Left renal cortex interstitium (tissue), 4 donors: Measurements from ENCODE around the gene PRSS50. TPM values are rescaled to one million over a fixed set of nuclear protein-coding genes. Genes with fewer than 3 reads are reported as not detected.

Experiments
- DNase-seq, 4 donors: peaks; one replicate each; pipeline ENCODE4 v3.0.0-alpha.2; 2013; ENCODE audit warnings: low read depth in 4 of 4, low spot score in 2 of 4, missing footprints in 1 of 4
- polyA plus RNA-seq, 4 donors: library from polyadenylated mRNA; unstranded; fragments of 120-200 nt; gene quantifications; one replicate each; pipeline ENCODE4 v1.2.1, GENCODE V29; 2013; ENCODE audit not compliant: insufficient read length in 4 of 4

PRSS50 gene
- polyA plus RNA-seq, 4 donors = 1.1 to 5.8 (median 2.5) TPM

- no peak for DNase-seq
Measured at GRCh38 chr3:46693892-46694226, 23.8 kb downstream of the PRSS50 start.

- no peak for DNase-seq
Measured at GRCh38 chr3:46693038-46693891, 24.4 kb downstream of the PRSS50 start, which contains the start of gene ALS2CL. TSS of gene ALS2CL (minus strand) at chr3:46693679. CDS start at chr3:46689440, 4,239 bp downstream.

GRCh38 chr3:46692566-46692990 is 25.1 kb downstream of the PRSS50 start:
- DNase-seq = no peak

- no peak for DNase-seq
Measured at GRCh38 chr3:46690798-46691197, 26.9 kb downstream of the PRSS50 start.

GRCh38 chr3:46685446-46685845 is 32.2 kb downstream of the PRSS50 start:
- DNase-seq = no peak

GRCh38 chr3:46684891-46685290 is 32.8 kb downstream of the PRSS50 start:
- DNase-seq = no peak

- DNase-seq = no peak
Measured at GRCh38 chr3:46682974-46683373, 34.7 kb downstream of the PRSS50 start.

GRCh38 chr3:46681856-46682540 is 35.7 kb downstream of the PRSS50 start:
- no peak for DNase-seq

GRCh38 chr3:46681387-46681786 is 36.3 kb downstream of the PRSS50 start:
- no peak for DNase-seq

- DNase-seq = no peak
Measured at GRCh38 chr3:46680298-46680826, 37.3 kb downstream of the PRSS50 start.

- DNase-seq = no peak
Measured at GRCh38 chr3:46679681-46680080, 38.0 kb downstream of the PRSS50 start.

- DNase-seq = no peak
Measured at GRCh38 chr3:46678280-46678679, 39.4 kb downstream of the PRSS50 start.

GRCh38 chr3:46677411-46677726 is 40.3 kb downstream of the PRSS50 start:
- DNase-seq = no peak

- DNase-seq = no peak
Measured at GRCh38 chr3:46676601-46677410, 40.9 kb downstream of the PRSS50 start.

GRCh38 chr3:46675843-46676567 is 41.7 kb downstream of the PRSS50 start:
- no peak for DNase-seq

- DNase-seq = no peak
Measured at GRCh38 chr3:46675426-46675825, 42.2 kb downstream of the PRSS50 start.

- DNase-seq = no peak
Measured at GRCh38 chr3:46674031-46674845, 43.4 kb downstream of the PRSS50 start.

GRCh38 chr3:46673151-46674030 is 44.3 kb downstream of the PRSS50 start:
- no peak for DNase-seq

- DNase-seq = no peak
Measured at GRCh38 chr3:46672349-46672695, 45.3 kb downstream of the PRSS50 start.
